CD4-positive, alpha-beta T cell treated with Interleukin-12 subunit alpha and Interleukin-12 subunit beta, for 1 hour (primary cell): ENCODE data around the gene SHE.

ENCODE experiments used
- DNase-seq: peaks from one replicate; pipeline ENCODE4 v3.0.0-alpha.2; 2020

The SHE gene

GRCh38 chr1:154443274-154444013 is 58.8 kb downstream of the SHE start:
- no peak for DNase-seq

GRCh38 chr1:154442006-154442740 is 60.0 kb downstream of the SHE start:
- DNase-seq = no peak

GRCh38 chr1:154441241-154441888 is 60.8 kb downstream of the SHE start:
- no peak for DNase-seq

- no peak for DNase-seq
Observed at GRCh38 chr1:154440036-154440804, 62.0 kb downstream of the SHE start.

- DNase-seq = no peak
Observed at GRCh38 chr1:154436433-154436832, 65.8 kb downstream of the SHE start.

- no peak for DNase-seq
Observed at GRCh38 chr1:154435599-154436200, 66.5 kb downstream of the SHE start.

DNA sequence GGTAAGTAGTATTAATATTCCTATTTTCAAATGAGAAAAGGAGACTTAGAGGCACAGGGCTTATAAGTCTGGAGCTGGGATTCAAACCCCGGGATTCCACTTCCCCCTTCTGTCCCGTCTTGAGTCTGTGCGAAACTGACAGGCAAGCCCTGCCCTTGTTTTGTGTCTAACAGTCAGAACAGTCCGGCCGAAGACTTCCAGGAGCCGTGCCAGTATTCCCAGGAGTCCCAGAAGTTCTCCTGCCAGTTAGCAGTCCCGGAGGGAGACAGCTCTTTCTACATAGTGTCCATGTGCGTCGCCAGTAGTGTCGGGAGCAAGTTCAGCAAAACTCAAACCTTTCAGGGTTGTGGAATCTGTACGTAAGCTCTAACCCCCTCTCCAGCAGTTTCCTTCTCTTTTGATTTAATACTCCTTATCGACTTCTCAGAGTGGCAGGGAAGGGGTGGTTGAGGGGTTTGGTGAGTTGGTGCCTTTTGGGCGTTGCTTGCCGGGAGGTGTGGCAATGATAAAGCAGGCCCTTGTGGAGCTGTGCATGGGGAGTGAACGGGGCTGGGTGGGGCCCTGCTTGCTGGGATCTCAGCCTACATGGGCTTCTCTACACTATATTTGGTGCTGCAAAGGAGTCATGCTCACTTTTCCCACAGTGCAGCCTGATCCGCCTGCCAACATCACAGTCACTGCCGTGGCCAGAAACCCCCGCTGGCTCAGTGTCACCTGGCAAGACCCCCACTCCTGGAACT is 67.7 kb downstream of the SHE start:
- no peak for DNase-seq

DNA sequence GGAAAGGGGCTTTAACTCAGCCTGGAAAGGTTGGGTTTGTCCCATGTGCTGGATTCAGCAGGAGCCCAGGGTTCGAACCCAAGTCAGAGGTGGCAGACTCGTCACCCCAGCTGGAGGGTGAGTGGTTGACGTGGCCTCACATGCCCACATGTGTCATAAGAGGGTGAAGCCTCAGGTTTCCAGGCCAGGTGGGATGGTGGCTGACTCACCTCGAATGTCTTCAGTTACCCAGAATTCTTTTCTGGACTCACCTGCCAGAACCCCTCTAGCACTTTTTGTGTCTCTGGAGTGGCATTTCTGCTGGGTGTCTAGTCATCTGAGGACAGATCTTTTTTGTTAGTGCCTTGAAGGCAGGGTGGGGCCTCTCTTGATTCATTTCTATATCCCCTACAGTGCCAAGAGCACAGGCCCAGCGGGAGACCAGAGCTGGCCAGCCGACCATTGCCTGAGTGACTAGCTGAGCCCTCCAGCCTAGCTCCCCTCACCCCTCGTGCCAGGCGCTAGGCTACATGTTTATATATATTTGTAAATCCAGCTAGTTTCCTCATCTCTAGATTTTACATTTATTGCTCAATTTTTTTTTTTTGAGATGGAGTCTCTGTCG is 68.9 kb downstream of the SHE start:
- no peak for DNase-seq

- DNase-seq = peak; percentile 38
Observed at GRCh38 chr1:154431586-154432373, 70.4 kb downstream of the SHE start.

DNA sequence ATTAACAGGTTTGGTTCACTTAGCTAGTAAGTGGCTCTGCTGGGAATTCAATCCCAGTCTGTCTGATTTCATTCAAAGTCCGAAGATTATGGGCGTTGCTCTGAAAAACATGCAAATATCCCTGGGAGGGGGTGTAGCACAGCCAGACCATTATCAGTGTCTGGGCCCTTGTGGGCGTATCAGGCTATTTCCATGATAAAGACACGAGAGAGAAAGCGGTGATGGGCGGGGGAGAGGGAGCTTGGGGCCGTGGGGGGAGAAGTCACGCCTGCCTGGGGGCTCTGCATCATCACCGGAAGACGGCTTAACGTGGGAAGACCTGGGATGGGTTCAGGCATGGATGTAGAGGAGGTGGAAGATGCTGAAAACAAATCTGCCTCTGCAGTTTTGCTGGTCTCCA is 71.3 kb downstream of the SHE start:
- no peak for DNase-seq

- DNase-seq = no peak
Observed at GRCh38 chr1:154429841-154430611, 72.2 kb downstream of the SHE start.
